HG02973 (cell line): ENCODE results near the gene RNF208.

Experiments used
- ATAC-seq: cut with Tn5 transposase; IDR thresholded peaks from one replicate; pipeline ENCODE4 v1.9.1; 2021; ENCODE audit warnings: moderate library complexity; ENCODE audit not compliant: unreplicated experiment

The RNF208 gene

GRCh38 chr9:137178201-137178938 is 43.7 kb downstream of the RNF208 start:
- ATAC-seq = no peak

GRCh38 chr9:137176302-137177182 is 45.5 kb downstream of the RNF208 start:
- ATAC-seq = no peak

- no peak for ATAC-seq
These were observed 46.6 kb downstream of the RNF208 start for GRCh38 chr9:137175345-137175961.

- no peak for ATAC-seq
These were observed 47.2 kb downstream of the RNF208 start for GRCh38 chr9:137174722-137175293.

GRCh38 chr9:137173796-137174664 is 48.0 kb downstream of the RNF208 start:
- no peak for ATAC-seq

GRCh38 chr9:137172901-137173795 is 48.9 kb downstream of the RNF208 start:
- no peak for ATAC-seq

GRCh38 chr9:137171149-137171900 is 50.7 kb downstream of the RNF208 start:
- no peak for ATAC-seq

GRCh38 chr9:137170486-137171148 is 51.4 kb downstream of the RNF208 start:
- ATAC-seq = no peak
